GM18907 (cell line): ENCODE results near the gene GRM5.

Source experiments
- ATAC-seq: cut with Tn5 transposase; IDR thresholded peaks from one replicate; pipeline ENCODE4 v1.9.1; 2021; ENCODE audit warnings: mild to moderate bottlenecking, moderate library complexity; ENCODE audit not compliant: unreplicated experiment

The GRM5 gene

DNA sequence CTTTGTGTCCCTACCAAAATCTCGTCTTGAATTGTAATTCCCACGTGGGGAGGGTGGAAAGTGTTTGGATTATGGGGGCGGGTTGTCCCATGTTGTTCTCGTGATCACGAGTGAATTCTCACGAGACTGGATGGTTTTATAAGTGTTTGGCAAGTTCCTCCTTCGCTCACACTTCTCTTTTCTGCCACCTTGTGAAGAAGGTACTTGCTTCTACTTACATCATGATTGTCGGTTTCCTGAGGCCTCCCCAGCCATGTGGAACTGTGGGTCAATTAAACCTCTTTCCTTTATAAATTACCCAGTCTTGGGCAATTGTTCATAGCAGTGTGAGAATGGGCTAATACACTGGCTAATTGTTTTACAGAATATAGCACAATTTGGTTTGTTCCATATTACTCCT is 326.3 kb downstream of the GRM5 start:
- no peak for ATAC-seq

- no peak for ATAC-seq
Observed at GRCh38 chr11:88709567-88709966, 356.2 kb downstream of the GRM5 start.

- no peak for ATAC-seq
Observed at GRCh38 chr11:88704485-88704884, 361.3 kb downstream of the GRM5 start.

GRCh38 chr11:88701816-88702215 is 364.0 kb downstream of the GRM5 start:
- ATAC-seq: no peak

- ATAC-seq: no peak
Observed at GRCh38 chr11:88697139-88697538, 368.6 kb downstream of the GRM5 start.

GRCh38 chr11:88695689-88696414 is 369.9 kb downstream of the GRM5 start:
- no peak for ATAC-seq

- ATAC-seq: no peak
Observed at GRCh38 chr11:88692306-88693086, 373.3 kb downstream of the GRM5 start.

DNA sequence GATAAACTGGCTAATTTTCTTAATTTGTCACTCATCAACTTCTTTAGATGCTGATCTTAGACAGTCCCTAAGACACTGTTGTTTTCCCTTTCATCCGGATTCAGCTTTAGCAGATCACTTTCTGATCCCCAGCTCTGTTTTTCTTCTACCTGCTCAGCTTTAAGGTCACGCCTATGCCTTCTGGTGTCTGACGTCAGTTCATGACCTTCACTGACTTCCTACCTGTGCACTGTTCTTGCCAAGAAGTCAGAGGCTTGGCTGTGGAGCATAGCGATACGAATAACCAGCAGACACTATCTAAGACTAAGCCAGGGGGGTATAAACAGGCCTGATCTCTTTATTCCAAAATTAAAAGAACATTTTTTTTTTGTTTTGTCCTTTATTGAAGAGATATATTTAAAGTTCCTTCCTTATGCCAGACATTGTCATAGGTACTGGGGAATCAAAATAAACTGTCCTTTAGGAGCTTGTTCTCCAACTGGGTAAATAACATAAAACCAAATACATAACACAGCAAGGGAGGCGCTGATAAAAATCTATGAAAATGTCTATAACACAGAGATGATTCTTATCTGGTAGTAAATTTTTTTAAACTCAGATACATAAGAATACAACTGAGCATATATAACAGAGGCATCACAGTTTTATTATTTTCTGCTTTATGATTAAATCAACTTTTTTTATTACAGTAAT is 376.1 kb downstream of the GRM5 start:
- no peak for ATAC-seq

DNA sequence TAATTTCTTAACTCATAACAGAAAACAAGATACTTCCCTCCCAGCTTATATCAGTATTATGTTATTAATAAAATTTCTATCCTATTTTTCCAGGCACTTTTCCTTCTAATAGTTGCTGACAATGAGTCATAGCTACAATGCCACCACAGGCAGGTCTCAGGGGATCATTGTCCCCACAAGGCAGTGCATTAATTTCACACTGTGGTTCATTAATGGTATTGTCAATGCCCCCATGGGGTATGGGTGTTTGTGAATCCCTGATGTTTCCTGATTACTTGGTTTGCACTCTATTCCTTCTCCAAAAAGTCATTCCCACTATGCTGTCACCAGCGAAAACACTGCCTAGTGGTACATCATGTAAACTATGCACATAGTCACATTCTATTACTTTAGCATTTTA is 382.8 kb downstream of the GRM5 start:
- no peak for ATAC-seq

- ATAC-seq: no peak
Observed at GRCh38 chr11:88680806-88681205, 385.0 kb downstream of the GRM5 start.

DNA sequence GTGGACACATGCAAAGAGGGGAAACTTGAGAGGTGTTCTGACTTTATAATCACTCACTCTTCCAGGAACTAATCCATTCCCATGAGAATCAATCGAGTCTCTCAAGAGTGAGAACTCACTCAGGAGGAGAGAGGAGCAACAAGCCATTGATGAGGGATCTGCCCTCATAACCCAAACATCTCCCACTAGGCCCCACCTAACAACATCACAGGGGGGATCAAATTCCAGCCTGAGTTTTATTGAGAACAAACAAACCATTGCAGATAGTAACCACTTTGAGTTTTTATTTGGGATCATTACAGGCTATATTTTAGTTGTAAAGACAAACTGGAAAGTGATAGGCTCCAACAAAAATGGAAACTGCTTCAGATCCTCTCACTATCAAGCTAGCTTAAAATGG is 399.4 kb downstream of the GRM5 start:
- ATAC-seq: no peak

DNA sequence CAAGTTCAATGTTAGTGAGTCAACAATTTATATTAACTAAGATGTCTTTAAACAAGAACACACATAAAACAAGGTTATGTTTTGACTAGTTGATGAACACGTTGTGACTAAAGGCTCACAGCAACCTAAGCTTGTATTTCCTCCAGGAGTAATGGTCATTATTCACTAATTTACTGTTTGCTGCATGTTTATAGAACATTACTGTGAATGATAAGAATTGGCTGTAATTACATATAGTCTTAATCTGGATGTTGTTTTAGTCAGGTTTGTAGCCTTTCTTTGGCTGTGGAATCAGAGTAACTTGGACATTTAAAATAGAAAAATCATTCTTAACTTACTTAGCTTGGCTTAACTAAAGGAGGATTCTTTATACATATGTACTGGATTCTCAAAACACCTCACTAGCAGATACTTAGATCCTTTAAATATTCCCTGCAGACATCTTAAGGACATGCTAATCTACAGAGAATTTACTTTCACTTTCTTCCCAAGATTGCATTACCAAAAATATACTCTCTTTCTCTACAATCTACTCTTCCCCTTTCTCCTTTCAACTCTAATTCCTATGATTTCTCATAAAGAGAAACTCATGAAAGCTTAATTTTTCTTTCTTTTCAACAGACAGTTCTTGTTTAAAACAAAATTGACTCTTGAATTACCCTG is 408.6 kb downstream of the GRM5 start:
- ATAC-seq: no peak

GRCh38 chr11:88656283-88656682 is 409.5 kb downstream of the GRM5 start:
- ATAC-seq: no peak

DNA sequence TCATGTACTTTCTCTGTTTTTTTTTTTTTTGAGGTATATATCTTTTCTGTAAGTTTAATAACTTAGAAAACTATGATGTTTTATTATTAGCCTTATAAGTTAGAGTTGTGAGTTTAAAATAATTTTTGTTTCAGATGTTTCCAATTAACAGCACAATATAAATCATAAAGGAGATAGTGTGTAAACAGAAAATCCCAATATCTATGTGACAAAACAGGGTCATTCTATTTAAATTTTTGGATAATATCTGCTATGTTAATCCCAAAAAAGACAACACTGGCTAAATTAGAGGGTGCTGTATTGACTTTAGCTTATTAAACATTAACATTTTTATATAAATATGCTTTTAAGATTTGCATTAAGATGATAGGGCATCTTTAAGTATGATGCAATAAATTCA is 410.1 kb downstream of the GRM5 start:
- no peak for ATAC-seq

- no peak for ATAC-seq
Observed at GRCh38 chr11:88655196-88655595, 410.6 kb downstream of the GRM5 start.

DNA sequence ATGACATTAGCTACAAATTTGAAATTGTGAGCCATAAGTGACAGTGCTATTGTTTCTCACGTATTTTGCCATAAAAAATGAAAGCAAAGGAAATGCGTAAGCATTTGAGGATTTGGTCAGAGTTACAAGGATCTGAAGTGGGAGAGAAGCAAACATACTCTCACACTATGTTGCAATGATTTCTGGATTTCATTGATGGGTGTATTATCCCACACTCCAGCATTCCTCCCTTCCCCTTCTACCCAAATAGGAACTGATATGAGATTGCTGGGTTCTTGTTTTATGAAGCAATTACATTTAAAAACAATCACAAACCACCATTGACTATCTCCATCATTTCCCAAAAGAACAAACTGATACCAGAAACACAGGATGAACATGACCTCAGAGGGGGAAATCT is 414.2 kb downstream of the GRM5 start:
- no peak for ATAC-seq

DNA sequence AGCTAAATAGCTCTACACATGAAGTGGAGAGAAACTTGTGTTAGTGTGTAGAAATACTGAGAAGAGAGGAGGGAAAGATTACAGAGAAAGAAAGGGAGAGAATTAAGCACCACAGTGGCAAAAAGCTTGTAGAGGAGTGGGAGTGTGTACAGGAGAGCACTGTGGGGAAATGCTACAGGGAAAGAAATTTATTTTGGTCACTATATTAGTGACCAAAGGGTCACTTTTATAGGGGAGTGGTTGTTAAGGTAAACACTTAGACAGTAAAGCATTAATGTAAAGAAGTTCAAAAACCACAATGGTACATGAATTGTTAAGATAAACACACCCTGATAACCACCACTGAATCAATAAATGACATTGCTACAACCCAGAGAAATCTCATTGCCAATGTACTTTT is 421.1 kb downstream of the GRM5 start:
- ATAC-seq: no peak

- no peak for ATAC-seq
Observed at GRCh38 chr11:88632163-88632562, 433.6 kb downstream of the GRM5 start.

DNA sequence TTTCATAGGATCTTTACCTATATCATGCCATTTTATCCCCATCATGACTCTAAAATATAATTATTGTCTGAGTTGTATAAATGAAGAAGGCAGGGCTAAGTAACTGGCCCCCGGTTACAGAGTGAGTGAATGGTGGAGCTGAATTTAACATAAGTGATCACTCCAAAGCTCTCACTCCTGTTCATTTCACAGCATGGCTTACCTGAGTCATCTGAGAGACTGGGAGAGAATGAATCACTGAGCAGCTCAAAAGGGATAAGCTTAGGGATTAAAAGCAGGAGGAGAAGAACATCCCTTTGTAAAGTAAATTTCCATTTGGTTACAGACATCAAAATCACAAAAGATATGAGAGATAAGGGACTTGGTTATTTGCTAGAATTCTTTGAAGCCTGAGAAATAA is 434.3 kb downstream of the GRM5 start:
- no peak for ATAC-seq

- ATAC-seq: no peak
Observed at GRCh38 chr11:88629496-88629895, 436.3 kb downstream of the GRM5 start.

GRCh38 chr11:88626216-88626615 is 439.6 kb downstream of the GRM5 start:
- no peak for ATAC-seq
